Panc1 (cell line): ENCODE measurements around the gene CEBPA. TPM values are rescaled to one million over a fixed set of nuclear protein-coding genes. Genes with fewer than 3 reads are reported as not detected.
A peak's percentile ranks its signal among the peaks of the same experiment; 100 is the strongest.

Experiments used
- ATAC-seq: fragments of 200-7000 bp; cut with Tn5 transposase; 2 replicates; pipeline ENCODE4 v1.9.1; 2020; ENCODE audit warnings: mild to moderate bottlenecking, moderate library complexity
- BruUV-seq: library from RNA; stranded (reverse); fragments of 400-500 nt; replicated peaks from 2 replicates; lab custom pipeline; 2021; lab: Mats Ljungman, UMichigan
- CTCF ChIA-PET: fragments of 300-600 bp; sonication (Branson Sonifier 250); formaldehyde crosslinking; loops from one replicate; lab custom pipeline; 2022; ENCODE audit warnings: antibody characterized with exemption; lab: Charles Lee
- POLR2A ChIA-PET: fragments of 300-600 bp; sonication (Branson Sonifier 250); formaldehyde crosslinking; loops from one replicate; lab custom pipeline; 2022; ENCODE audit warnings: antibody characterized with exemption; lab: Charles Lee
- DNase-seq: peaks from one replicate; pipeline ENCODE4 v3.0.0-alpha.2; 2010; ENCODE audit warnings: low read depth, low spot score
- H3K27ac ChIP-seq: 2 replicates; pipeline ENCODE4 v1.5.1; 2011; ENCODE audit warnings: mild to moderate bottlenecking, low read length, inconsistent platforms
- H3K27me3 ChIP-seq: fragments of 200-500 bp; sonication (Bioruptor generic); 2 replicates; pipeline ENCODE4 v1.6.0; 2014; ENCODE audit warnings: low read length, inconsistent platforms; ENCODE audit not compliant: control insufficient read depth, insufficient read depth
- H3K36me3 ChIP-seq: fragments of 200-500 bp; sonication (Bioruptor generic); 2 replicates; pipeline ENCODE4 v1.5.1; 2014; ENCODE audit warnings: inconsistent platforms, mild to moderate bottlenecking, low read length, moderate library complexity; ENCODE audit not compliant: control insufficient read depth, insufficient read depth
- H3K4me1 ChIP-seq: 2 replicates; pipeline ENCODE4 v1.5.1; 2011; ENCODE audit warnings: inconsistent platforms, mild to moderate bottlenecking, low read length, moderate library complexity; ENCODE audit not compliant: control insufficient read depth, insufficient read depth
- H3K4me3 ChIP-seq, 2 experiments: 2 replicates each; pipeline ENCODE4 v1.5.1; 2011 to 2012; ENCODE audit warnings: low read depth in 2 of 2, low read length in 2 of 2, mild to moderate bottlenecking in 2 of 2, inconsistent platforms in 1 of 2, moderate library complexity in 1 of 2
- H3K9me3 ChIP-seq: fragments of 200-500 bp; sonication (Bioruptor generic); 2 replicates; pipeline ENCODE4 v1.5.1; 2014; ENCODE audit warnings: low read depth, mild to moderate bottlenecking, inconsistent platforms, low read length, moderate library complexity; ENCODE audit not compliant: control insufficient read depth, insufficient read depth
- POLR2AphosphoS5 ChIP-seq: IDR thresholded peaks from 2 replicates; pipeline ENCODE4 v1.6.1; 2012; ENCODE audit warnings: mild to moderate bottlenecking, low read depth, low read length, moderate library complexity
- REST ChIP-seq, 2 experiments: IDR thresholded peaks; 2 replicates each; pipeline ENCODE4 v1.6.1; 2011 to 2012; ENCODE audit warnings: low read depth in 2 of 2, control low read depth in 1 of 2, low read length in 1 of 2, mild to moderate bottlenecking in 1 of 2, moderate library complexity in 1 of 2; ENCODE audit not compliant: insufficient read depth in 1 of 2
- SIN3A ChIP-seq: IDR thresholded peaks from 2 replicates; pipeline ENCODE4 v1.6.1; 2012; ENCODE audit warnings: low read depth, mild to moderate bottlenecking, low read length, moderate library complexity, borderline replicate concordance; ENCODE audit not compliant: insufficient read depth
- TCF7L2 ChIP-seq: IDR thresholded peaks from 2 replicates; pipeline ENCODE4 v1.6.1; 2011; ENCODE audit warnings: mild to moderate bottlenecking, low read depth, low read length, inconsistent platforms
- in situ Hi-C: cut with HindIII; loops from 2 replicates; pipeline ENCODE4 v1.10.0; 2016; ENCODE audit warnings: low sequenced_read_pairs, low pct_unique_long_range_greater_than_20kb
- intact Hi-C: fragments of 100-400 bp; cut with micrococcal nuclease; formaldehyde crosslinking; loops from one replicate; pipeline ENCODE4 v1.10.0; 2022; ENCODE audit not compliant: unreplicated experiment
- total RNA-seq: library from RNA; stranded (reverse); gene quantifications from one replicate; pipeline ENCODE4 v1.2.1, GENCODE V29; 2021; ENCODE audit not compliant: unreplicated experiment
- TF ChIP-seq, protein P1 (sequence below): fragments of 450-650 bp; IDR thresholded peaks from 2 replicates; pipeline ENCODE4 v1.5.1; 2017; ENCODE audit warnings: mild to moderate bottlenecking

Gene CEBPA
- total RNA-seq, 1 experiment from 2014 or later = 1.6 TPM

DNA sequence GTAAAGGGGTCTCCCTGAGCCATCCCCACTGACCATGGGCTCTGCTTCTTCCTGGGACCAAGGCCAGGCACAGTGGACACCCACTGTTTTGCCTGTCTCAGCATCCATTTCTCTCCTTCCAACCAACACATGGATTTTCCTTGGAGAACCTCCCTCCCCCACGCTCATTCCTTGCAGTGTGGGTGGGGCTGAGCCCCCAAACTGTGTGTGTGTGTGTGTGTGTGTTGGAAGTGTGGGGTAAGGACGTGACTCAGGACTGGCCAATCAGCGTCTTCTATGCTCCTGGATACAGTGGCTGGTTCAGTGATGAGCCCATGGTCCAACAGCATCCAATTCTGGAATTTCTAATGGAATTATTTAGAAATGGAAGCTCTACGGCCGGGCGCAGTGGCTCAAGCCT lies 18.7 kb downstream of the CEBPA start:
- ChIA-PET POLR2A (no interaction called here), CTCF (no interaction called here)
- H3K27me3 ChIP-seq = no peaks in the 10 kb centered on the region

GRCh38 chr19:33282036-33282671 lies 20.2 kb downstream of the CEBPA start:
- H3K4me3 ChIP-seq = no peak overlapping the region
- CTCF ChIA-PET = no interaction called here
- ATAC-seq (no peak), DNase-seq (no peak)
- H3K27me3 ChIP-seq = no peaks in the 10 kb centered on the region
- BruUV-seq = no TSS peak
- H3K27ac ChIP-seq = no peak overlapping the region
- H3K4me1 ChIP-seq = peaks cover 6% of the 10 kb centered on the region; the same call in 1 of the 2 replicates
- H3K36me3 ChIP-seq = no peaks in the 10 kb centered on the region
- intact Hi-C loops (no loop called here), in situ Hi-C loops (no loop called here)
- POLR2A ChIA-PET = no interaction called here
- no peaks in the 10 kb centered on the region for H3K9me3 ChIP-seq
- no peak for TF ChIP-seq POLR2AphosphoS5

More for the DNA sequence above, 18.7 kb downstream of the CEBPA start:
- DNase-seq = no peak
- H3K36me3 ChIP-seq = no peaks in the 10 kb centered on the region
- H3K9me3 ChIP-seq = peaks cover 6% of the 10 kb centered on the region; the same call in 1 of the 2 replicates
- no peak for ATAC-seq
- in situ Hi-C loops (no loop called here), intact Hi-C loops (no loop called here)
- H3K4me3 ChIP-seq = no peak overlapping the region
- TF ChIP-seq TCF7L2 = no peak
- TF ChIP-seq REST (IDR thresholded peaks at IDR 0.05; ENCODE audit: insufficient read depth in 1 of 2, low read depth in 2 of 2, low read length in 1 of 2) = no peak
- TF ChIP-seq, protein P1, sequence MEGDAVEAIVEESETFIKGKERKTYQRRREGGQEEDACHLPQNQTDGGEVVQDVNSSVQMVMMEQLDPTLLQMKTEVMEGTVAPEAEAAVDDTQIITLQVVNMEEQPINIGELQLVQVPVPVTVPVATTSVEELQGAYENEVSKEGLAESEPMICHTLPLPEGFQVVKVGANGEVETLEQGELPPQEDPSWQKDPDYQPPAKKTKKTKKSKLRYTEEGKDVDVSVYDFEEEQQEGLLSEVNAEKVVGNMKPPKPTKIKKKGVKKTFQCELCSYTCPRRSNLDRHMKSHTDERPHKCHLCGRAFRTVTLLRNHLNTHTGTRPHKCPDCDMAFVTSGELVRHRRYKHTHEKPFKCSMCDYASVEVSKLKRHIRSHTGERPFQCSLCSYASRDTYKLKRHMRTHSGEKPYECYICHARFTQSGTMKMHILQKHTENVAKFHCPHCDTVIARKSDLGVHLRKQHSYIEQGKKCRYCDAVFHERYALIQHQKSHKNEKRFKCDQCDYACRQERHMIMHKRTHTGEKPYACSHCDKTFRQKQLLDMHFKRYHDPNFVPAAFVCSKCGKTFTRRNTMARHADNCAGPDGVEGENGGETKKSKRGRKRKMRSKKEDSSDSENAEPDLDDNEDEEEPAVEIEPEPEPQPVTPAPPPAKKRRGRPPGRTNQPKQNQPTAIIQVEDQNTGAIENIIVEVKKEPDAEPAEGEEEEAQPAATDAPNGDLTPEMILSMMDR = no peak
- no peak for TF ChIP-seq SIN3A
- TF ChIP-seq POLR2AphosphoS5 = no peak
- no TSS peak for BruUV-seq
- H3K27ac ChIP-seq = no peak overlapping the region
- H3K4me1 ChIP-seq = peaks cover 3% of the 10 kb centered on the region; the same call in 1 of the 2 replicates

GRCh38 chr19:33281296-33281926 lies 20.9 kb downstream of the CEBPA start:
- CTCF ChIA-PET = no interaction called here
- H3K4me3 ChIP-seq = no peak overlapping the region
- TF ChIP-seq REST (IDR thresholded peaks at IDR 0.05; ENCODE audit: insufficient read depth in 1 of 2, low read depth in 2 of 2, low read length in 1 of 2) (0 out of 4 replicates have a peak, but pooled peaks of 1 of the 2 experiments have one; percentile 22), POLR2AphosphoS5 (no peak)
- no peaks in the 10 kb centered on the region for H3K36me3 ChIP-seq
- H3K27me3 ChIP-seq = no peaks in the 10 kb centered on the region
- intact Hi-C loops (no loop called here), in situ Hi-C loops (no loop called here)
- no peak overlapping the region for H3K27ac ChIP-seq
- DNase-seq = no peak
- POLR2A ChIA-PET = no interaction called here
- H3K9me3 ChIP-seq = no peaks in the 10 kb centered on the region
- BruUV-seq = no TSS peak
- H3K4me1 ChIP-seq = peaks cover 6% of the 10 kb centered on the region; the same call in 1 of the 2 replicates
- ATAC-seq = no peak
